ENCODE data around the gene FOXP4. TPM values are rescaled to one million over a fixed set of nuclear protein-coding genes. Genes with fewer than 3 reads are reported as not detected.
A peak's percentile ranks its signal among the peaks of the same experiment; 100 is the strongest.

The FOXP4 gene
- total RNA-seq, 1 donor from 2014 or later, result 41.9 TPM

GRCh38 chr6:41576667-41577066 lies 30.5 kb downstream of the FOXP4 start:
- H3K9me3 ChIP-seq (ENCODE audit: insufficient read depth, low read depth, low read length), result no peaks in the 10 kb centered on the region
- H4K20me1 ChIP-seq (ENCODE audit: insufficient read depth, low read length), result peaks cover 9% of the 10 kb centered on the region
- no peak overlapping the region for H3K9ac ChIP-seq (ENCODE audit: low read length)
- Mint-ChIP-seq H3K9me3 (ENCODE audit: unreplicated experiment) (no peaks in the 10 kb centered on the region), H3K27me3 (ENCODE audit: low read depth, unreplicated experiment) (no peaks in the 10 kb centered on the region), H3K4me1 (ENCODE audit: low read depth, unreplicated experiment) (peaks cover 48% of the 10 kb centered on the region), H3K27ac (ENCODE audit: unreplicated experiment) (no peak overlapping the region), H3K4me3 (ENCODE audit: unreplicated experiment) (no peak overlapping the region), H3K36me3 (ENCODE audit: low read depth, unreplicated experiment) (peaks cover 6% of the 10 kb centered on the region)
- no peak for DNase-seq (ENCODE audit: low read depth)
- no peak overlapping the region for H3K27ac ChIP-seq (ENCODE audit: low read depth, low read length)
- no peak overlapping the region for H3K4me3 ChIP-seq (ENCODE audit: insufficient read depth, low read depth, low read length)
- no peaks in the 10 kb centered on the region for H3K36me3 ChIP-seq (ENCODE audit: insufficient read depth, low read length)
- peaks cover 34% of the 10 kb centered on the region for H3K4me1 ChIP-seq (ENCODE audit: insufficient read depth, low read length)
- H3K4me2 ChIP-seq (ENCODE audit: low read length), result no peak overlapping the region
- no peak for FAIRE-seq
- no peaks in the 10 kb centered on the region for H3K27me3 ChIP-seq (ENCODE audit: insufficient read depth, low read length)
- no peak for TF ChIP-seq CTCF (IDR thresholded peaks at IDR 0.05; ENCODE audit: insufficient read depth, low read depth, low read length)
- TF ChIP-seq EZH2 (IDR thresholded peaks at IDR 0.05; ENCODE audit: insufficient read depth, low read length), result no peak
- no peaks in the 10 kb centered on the region for H3K79me2 ChIP-seq (ENCODE audit: insufficient read depth, low read length)
- no peak overlapping the region for H2AFZ ChIP-seq (ENCODE audit: low read depth, low read length)

DNA sequence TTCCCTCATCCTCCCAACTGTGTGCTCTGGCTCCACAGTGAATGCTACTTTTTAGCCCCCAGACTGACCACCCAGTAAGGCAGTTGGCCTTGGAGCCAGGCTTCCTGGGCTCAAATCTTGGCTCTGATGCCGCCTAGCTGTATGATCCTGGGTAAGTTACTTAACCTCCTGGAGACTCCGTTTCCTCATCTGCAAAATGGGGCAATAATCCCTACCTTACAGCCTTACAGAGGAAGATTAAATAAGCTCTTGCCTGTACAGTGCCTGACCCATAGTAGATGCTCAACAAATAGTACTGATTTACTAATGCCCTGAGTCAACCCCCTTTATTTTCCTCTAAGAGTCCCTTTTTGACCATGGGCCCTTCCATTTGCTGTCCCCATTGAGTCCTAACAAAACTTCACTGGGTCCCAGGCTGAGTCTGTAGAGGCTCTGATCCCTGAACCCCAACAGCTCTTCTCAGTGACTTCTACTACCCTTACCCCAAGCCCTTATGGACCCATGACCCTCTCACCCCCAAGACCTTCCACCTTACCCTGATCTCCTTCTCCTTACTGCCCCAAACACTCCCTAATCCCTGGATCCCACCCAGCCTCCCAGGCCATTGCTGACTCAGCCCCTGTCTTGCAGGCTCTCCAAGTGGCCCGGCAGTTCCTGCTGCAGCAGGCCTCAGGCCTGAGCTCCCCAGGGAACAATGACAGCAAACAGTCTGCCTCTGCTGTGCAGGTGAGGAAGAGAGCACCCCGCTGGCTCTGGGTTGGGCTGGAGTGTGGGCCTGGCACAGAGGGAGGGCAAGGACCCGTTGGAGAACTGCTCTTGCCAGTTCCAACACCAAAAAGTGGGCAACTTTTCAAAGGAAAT lies 31.4 kb downstream of the FOXP4 start:
- H3K4me1 Mint-ChIP-seq (ENCODE audit: low read depth, unreplicated experiment), result peaks cover 50% of the 10 kb centered on the region
- no peaks in the 10 kb centered on the region for H3K36me3 ChIP-seq (ENCODE audit: insufficient read depth, low read length)
- peak overlapping the region; percentile 81 for H3K4me2 ChIP-seq (ENCODE audit: low read length)
- H3K9me3 Mint-ChIP-seq (ENCODE audit: unreplicated experiment), result no peaks in the 10 kb centered on the region
- FAIRE-seq (no peak), DNase-seq (ENCODE audit: low read depth) (peak; percentile 57)
- H3K27ac Mint-ChIP-seq (ENCODE audit: unreplicated experiment), result peak overlapping the region; percentile 98
- H3K9me3 ChIP-seq (ENCODE audit: insufficient read depth, low read depth, low read length), result no peaks in the 10 kb centered on the region
- no peaks in the 10 kb centered on the region for H3K79me2 ChIP-seq (ENCODE audit: insufficient read depth, low read length)
- H3K36me3 Mint-ChIP-seq (ENCODE audit: low read depth, unreplicated experiment), result peaks cover 2% of the 10 kb centered on the region
- peak overlapping the region; percentile 60 for H3K9ac ChIP-seq (ENCODE audit: low read length)
- H3K27me3 ChIP-seq (ENCODE audit: insufficient read depth, low read length), result no peaks in the 10 kb centered on the region
- H3K4me1 ChIP-seq (ENCODE audit: insufficient read depth, low read length), result peaks cover 37% of the 10 kb centered on the region
- H2AFZ ChIP-seq (ENCODE audit: low read depth, low read length), result peak overlapping the region; percentile 2
- peak overlapping the region; percentile 36 for H3K27ac ChIP-seq (ENCODE audit: low read depth, low read length)
- peak overlapping the region; percentile 80 for H3K4me3 Mint-ChIP-seq (ENCODE audit: unreplicated experiment)
- no peak for TF ChIP-seq CTCF (IDR thresholded peaks at IDR 0.05; ENCODE audit: insufficient read depth, low read depth, low read length)
- TF ChIP-seq EZH2 (IDR thresholded peaks at IDR 0.05; ENCODE audit: insufficient read depth, low read length), result no peak
- peaks cover 9% of the 10 kb centered on the region for H4K20me1 ChIP-seq (ENCODE audit: insufficient read depth, low read length)
- no peaks in the 10 kb centered on the region for H3K27me3 Mint-ChIP-seq (ENCODE audit: low read depth, unreplicated experiment)
- H3K4me3 ChIP-seq (ENCODE audit: insufficient read depth, low read depth, low read length), result no peak overlapping the region

Data from astrocyte (in vitro differentiated cells and primary cell).